HCT116 (cell line): ENCODE results near the gene PXDN. TPM values are rescaled to one million over a fixed set of nuclear protein-coding genes. Genes with fewer than 3 reads are reported as not detected.

Experiments used
- ATAC-seq: fragments of 200-7000 bp; cut with Tn5 transposase; 2 replicates; pipeline ENCODE4 v1.9.1; 2020; ENCODE audit warnings: mild to moderate bottlenecking, moderate library complexity
- BruUV-seq: library from RNA; stranded (reverse); fragments of 400-500 nt; replicated peaks from 2 replicates; lab custom pipeline; 2021; lab: Mats Ljungman, UMichigan
- CTCF ChIA-PET: fragments of 300-600 bp; sonication (Branson Sonifier 250); formaldehyde crosslinking; loops from one replicate; lab custom pipeline; 2021; ENCODE audit warnings: antibody characterized with exemption; lab: Charles Lee
- POLR2A ChIA-PET: fragments of 300-600, 350-600 bp; sonication (Branson Sonifier 250); formaldehyde crosslinking; loops from one replicate; lab custom pipeline; 2021; ENCODE audit warnings: antibody characterized with exemption; lab: Charles Lee
- RAD21 ChIA-PET, 2 experiments: fragments of 300-600 bp; sonication (Branson Sonifier 250); formaldehyde crosslinking; loops; one replicate each; lab custom pipeline; 2023; ENCODE audit warnings: low total read pairs in 2 of 2; ENCODE audit not compliant: uncharacterized antibody in 2 of 2, unreplicated experiment in 2 of 2, low non-redundant PET in 1 of 2; lab: Charles Lee
- DNase-seq: peaks from one replicate; pipeline ENCODE4 v3.0.0-alpha.2; 2010; ENCODE audit warnings: low read depth, low spot score
- H2AFZ ChIP-seq: fragments of 200-600 bp; shearing (Covaris generic), sonication (generic); 2 replicates; pipeline ENCODE4 v1.6.1; 2017; ENCODE audit warnings: low read depth, mixed run types, mixed read lengths, antibody characterized with exemption, low read length; ENCODE audit not compliant: poor library complexity, severe bottlenecking
- H3K27ac ChIP-seq: 2 replicates; pipeline ENCODE4 v1.5.1; 2012; ENCODE audit warnings: low read depth, low read length
- H3K27me3 ChIP-seq: fragments of 200-600 bp; sonication (generic); 2 replicates; pipeline ENCODE4 v1.6.1; 2016; ENCODE audit warnings: mixed run types, low read length, mixed read lengths; ENCODE audit not compliant: insufficient read depth
- H3K36me3 ChIP-seq, 2 experiments: fragments of 200-500 bp in 1 of 2; fragments of 200-600 bp in 1 of 2; sonication (Bioruptor generic) in 1 of 2; sonication (generic) in 1 of 2; 2 replicates each; pipeline versions ENCODE4 v1.5.1 to v1.6.1; 2014 to 2016; ENCODE audit warnings: low read length in 2 of 2, inconsistent platforms in 1 of 2, mixed read lengths in 1 of 2, mixed run types in 1 of 2; ENCODE audit not compliant: insufficient read depth in 2 of 2, control insufficient read depth in 1 of 2
- H3K4me1 ChIP-seq, 2 experiments: fragments of 200-600 bp in 1 of 2; sonication (generic) in 1 of 2; 2 replicates each; pipeline versions ENCODE4 v1.5.1 to v1.6.1; 2012 to 2017; ENCODE audit warnings: low read length in 2 of 2, inconsistent platforms in 1 of 2, mild to moderate bottlenecking in 1 of 2, mixed read lengths in 1 of 2, mixed run types in 1 of 2, moderate library complexity in 1 of 2; ENCODE audit not compliant: insufficient read depth in 2 of 2, control insufficient read depth in 1 of 2
- H3K4me2 ChIP-seq: fragments of 200-600 bp; sonication (generic); 2 replicates; pipeline ENCODE4 v1.6.1; 2017; ENCODE audit warnings: mixed run types, low read length, mixed read lengths
- H3K4me3 ChIP-seq, 2 experiments: fragments of 200-600 bp in 1 of 2; sonication (generic) in 1 of 2; replicated peaks in 1 of 2; 2 replicates each; pipeline ENCODE4 v1.5.1; 2011 to 2016; ENCODE audit warnings: low read length in 2 of 2, control low read depth in 1 of 2, low read depth in 1 of 2, mild to moderate bottlenecking in 1 of 2, mixed read lengths in 1 of 2, mixed run types in 1 of 2
- H3K79me2 ChIP-seq: fragments of 200-600 bp; sonication (generic); 2 replicates; pipeline ENCODE4 v1.6.1; 2017; ENCODE audit warnings: mild to moderate bottlenecking, mixed run types, low read length, moderate library complexity, mixed read lengths; ENCODE audit not compliant: insufficient read depth
- H3K9ac ChIP-seq: fragments of 200-600 bp; sonication (generic); 2 replicates; pipeline ENCODE4 v1.6.1; 2016; ENCODE audit warnings: low read length, mixed read lengths
- H3K9me2 ChIP-seq: fragments of 200-600 bp; sonication (generic), shearing (Covaris generic); 2 replicates; pipeline ENCODE4 v1.6.1; 2017; ENCODE audit warnings: mixed run types, mild to moderate bottlenecking, moderate library complexity; ENCODE audit not compliant: insufficient read depth
- H3K9me3 ChIP-seq, 2 experiments: fragments of 200-500 bp in 1 of 2; fragments of 200-600 bp in 1 of 2; sonication (Bioruptor generic) in 1 of 2; sonication (generic) in 1 of 2; 2 replicates each; pipeline ENCODE4 v1.6.1; 2014 to 2017; ENCODE audit warnings: low read length in 2 of 2, mixed read lengths in 2 of 2, inconsistent platforms in 1 of 2, low read depth in 1 of 2, mild to moderate bottlenecking in 1 of 2, mixed run types in 1 of 2, moderate library complexity in 1 of 2; ENCODE audit not compliant: control insufficient read depth in 1 of 2, insufficient read depth in 1 of 2
- H4K20me1 ChIP-seq: fragments of 200-600 bp; sonication (generic), shearing (Covaris generic); 2 replicates; pipeline ENCODE4 v1.6.1; 2017; ENCODE audit warnings: mixed run types, mild to moderate bottlenecking, moderate library complexity; ENCODE audit not compliant: insufficient read depth
- CTCF ChIP-seq, 3 experiments: fragments of 200-600 bp in 1 of 3; sonication (generic) in 1 of 3; IDR thresholded peaks in 2 of 3; conservative IDR thresholded peaks in 1 of 3; 2 replicates each; pipeline ENCODE4 v1.5.1; 2012 to 2017; ENCODE audit warnings: low read depth in 2 of 3, low read length in 2 of 3, antibody characterized with exemption in 1 of 3, borderline replicate concordance in 1 of 3, control low read depth in 1 of 3, mild to moderate bottlenecking in 1 of 3, mixed read lengths in 1 of 3, mixed run types in 1 of 3, moderate library complexity in 1 of 3; ENCODE audit not compliant: insufficient read depth in 1 of 3
- RAD21 ChIP-seq: IDR thresholded peaks from 2 replicates; pipeline ENCODE4 v1.6.1; 2012; ENCODE audit warnings: low read depth, mild to moderate bottlenecking
- SRF ChIP-seq: IDR thresholded peaks from 2 replicates; pipeline ENCODE4 v1.6.1; 2012; ENCODE audit warnings: low read depth
- TCF7L2 ChIP-seq: IDR thresholded peaks from 2 replicates; pipeline ENCODE4 v1.7.0; 2011; ENCODE audit warnings: borderline replicate concordance, inconsistent platforms; ENCODE audit not compliant: insufficient read depth, insufficient read length; ENCODE audit errors: extremely low read depth
- intact Hi-C: fragments of 100-400 bp; cut with micrococcal nuclease; formaldehyde crosslinking; loops from 2 replicates; pipeline ENCODE4 v1.10.0; 2022
- total RNA-seq: library from RNA; stranded (reverse); gene quantifications from one replicate; pipeline ENCODE4 v1.2.1, GENCODE V29; 2021; ENCODE audit not compliant: unreplicated experiment

Gene PXDN
- total RNA-seq, 1 experiment from 2014 or later = 10.7 TPM

- TF ChIP-seq CTCF (IDR thresholded peaks at IDR 0.05 in 2 of 3, conservative IDR thresholded peaks at IDR 0.05 in 1 of 3; ENCODE audit: borderline replicate concordance in 1 of 3, insufficient read depth in 1 of 3, low read depth in 2 of 3, low read length in 2 of 3) (no peak), SRF (no peak), RAD21 (no peak)
Observed at GRCh38 chr2:1648241-1649102, 95.8 kb downstream of the PXDN start (continued).

- H4K20me1 ChIP-seq = no peaks in the 10 kb centered on the region; the same call in 1 of the 2 replicates
- H3K4me2 ChIP-seq = no peak overlapping the region
- H3K9me2 ChIP-seq = no peaks in the 10 kb centered on the region
- H3K36me3 ChIP-seq = no peaks in the 10 kb centered on the region; a peak in 1 of 4 replicates
- ChIA-PET RAD21 (no interaction called here), CTCF (no interaction called here), POLR2A (no interaction called here)
- H3K9ac ChIP-seq = no peak overlapping the region
- H3K27me3 ChIP-seq = no peaks in the 10 kb centered on the region
- H3K79me2 ChIP-seq = no peaks in the 10 kb centered on the region
- no peak overlapping the region for H3K4me3 ChIP-seq
- no TSS peak for BruUV-seq
- TF ChIP-seq TCF7L2 = no peak
- no peak overlapping the region for H2AFZ ChIP-seq
- no peaks in the 10 kb centered on the region for H3K4me1 ChIP-seq
- intact Hi-C loops = no loop called here
- H3K27ac ChIP-seq = no peak overlapping the region
- ATAC-seq = no peak
- H3K9me3 ChIP-seq = no peaks in the 10 kb centered on the region
- no peak for DNase-seq
Observed at GRCh38 chr2:1647417-1648240, 96.7 kb downstream of the PXDN start.
